ENCODE results near the gene GPATCH2L. TPM values are rescaled to one million over a fixed set of nuclear protein-coding genes. Genes with fewer than 3 reads are reported as not detected.

The GPATCH2L gene
- total RNA-seq, 6 experiments from 2014 or later: 10.0 to 20.7 (median 14.7) TPM

DNA sequence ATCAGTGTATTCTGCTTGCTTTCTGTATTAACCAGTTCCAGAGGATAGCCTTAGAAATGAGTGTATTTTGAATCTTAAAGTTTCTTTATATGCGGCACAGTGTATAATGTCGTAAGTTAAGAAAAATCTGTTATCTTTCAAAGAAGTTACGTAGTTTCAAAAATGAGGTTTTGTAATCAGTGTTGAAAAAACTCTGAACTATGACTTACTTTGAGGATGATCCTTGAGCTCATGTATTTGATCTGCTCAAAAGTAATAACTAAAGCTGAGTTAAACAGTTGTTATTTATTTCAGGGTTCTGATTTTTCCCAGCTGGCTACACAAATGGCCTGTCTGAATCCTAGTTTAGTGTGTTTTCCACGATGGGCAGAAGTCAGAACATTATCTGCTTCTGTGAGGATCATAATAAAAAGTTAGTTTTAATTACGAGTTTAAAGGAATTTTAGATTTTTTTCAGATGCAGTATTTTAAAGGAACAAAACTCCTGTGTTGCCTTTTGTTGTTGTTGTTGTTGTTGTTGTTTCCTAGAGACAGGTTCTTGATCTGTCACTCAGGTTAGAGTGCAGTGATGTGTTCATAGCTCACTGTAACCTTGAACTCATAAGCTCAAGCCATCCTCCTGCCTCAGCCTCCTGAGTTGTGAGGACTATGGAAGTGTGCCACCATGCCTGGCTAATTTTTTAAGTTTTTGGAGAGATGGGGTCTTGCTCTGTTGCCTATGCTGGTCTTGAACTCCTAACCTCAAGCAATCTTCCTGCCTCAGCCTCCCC, 52.9 kb downstream of the GPATCH2L start:
- H3K4me1 ChIP-seq: no peaks in the 10 kb centered on the region
- ATAC-seq (no peak), DNase-seq (no peak)
- H3K4me3 ChIP-seq: no peak overlapping the region
- H3K27ac ChIP-seq: no peak overlapping the region
- intact Hi-C loops (cut with DNase I): no loop called here
- H3K27me3 ChIP-seq: no peaks in the 10 kb centered on the region
- no peak for TF ChIP-seq POLR2A (IDR thresholded peaks at IDR 0.05)
- TF ChIP-seq, protein P1, sequence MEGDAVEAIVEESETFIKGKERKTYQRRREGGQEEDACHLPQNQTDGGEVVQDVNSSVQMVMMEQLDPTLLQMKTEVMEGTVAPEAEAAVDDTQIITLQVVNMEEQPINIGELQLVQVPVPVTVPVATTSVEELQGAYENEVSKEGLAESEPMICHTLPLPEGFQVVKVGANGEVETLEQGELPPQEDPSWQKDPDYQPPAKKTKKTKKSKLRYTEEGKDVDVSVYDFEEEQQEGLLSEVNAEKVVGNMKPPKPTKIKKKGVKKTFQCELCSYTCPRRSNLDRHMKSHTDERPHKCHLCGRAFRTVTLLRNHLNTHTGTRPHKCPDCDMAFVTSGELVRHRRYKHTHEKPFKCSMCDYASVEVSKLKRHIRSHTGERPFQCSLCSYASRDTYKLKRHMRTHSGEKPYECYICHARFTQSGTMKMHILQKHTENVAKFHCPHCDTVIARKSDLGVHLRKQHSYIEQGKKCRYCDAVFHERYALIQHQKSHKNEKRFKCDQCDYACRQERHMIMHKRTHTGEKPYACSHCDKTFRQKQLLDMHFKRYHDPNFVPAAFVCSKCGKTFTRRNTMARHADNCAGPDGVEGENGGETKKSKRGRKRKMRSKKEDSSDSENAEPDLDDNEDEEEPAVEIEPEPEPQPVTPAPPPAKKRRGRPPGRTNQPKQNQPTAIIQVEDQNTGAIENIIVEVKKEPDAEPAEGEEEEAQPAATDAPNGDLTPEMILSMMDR (IDR thresholded peaks at IDR 0.05): no peak
- H3K9me3 ChIP-seq: no peaks in the 10 kb centered on the region
- 93% methylated on average over 5 of the region's 5 CpGs for WGBS (ENCODE audit: insufficient coverage, low coverage, low lambda C conversion rate, missing lambda C conversion rate)
- H3K36me3 ChIP-seq: peaks cover 0 to 7% (median 0%) of the 10 kb centered on the region in 4 donors

DNA sequence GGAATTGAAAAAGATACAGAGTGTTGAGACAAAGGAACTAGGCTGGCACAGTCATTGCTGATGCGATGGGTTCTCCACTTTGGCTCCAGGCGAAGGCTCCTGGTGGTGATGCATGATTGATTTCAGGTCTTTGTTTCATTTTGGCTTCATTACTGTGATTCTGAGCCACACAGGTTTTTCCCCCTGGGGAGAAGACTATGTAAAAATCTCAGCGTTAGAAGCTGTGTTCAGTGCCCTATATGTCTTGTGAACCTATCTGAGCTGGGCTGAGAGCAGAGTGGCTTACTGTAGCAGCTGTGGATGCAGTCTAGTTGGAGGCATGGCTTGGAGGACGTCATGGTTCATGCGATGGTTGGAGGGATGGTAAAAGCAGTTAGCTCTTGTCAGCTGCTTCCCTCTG, 54.0 kb downstream of the GPATCH2L start:
- no peaks in the 10 kb centered on the region for H3K4me1 ChIP-seq
- no peaks in the 10 kb centered on the region for H3K27me3 ChIP-seq
- intact Hi-C loops (cut with DNase I): no loop called here
- ATAC-seq (no peak), DNase-seq (no peak)
- peaks cover 0 to 7% (median 0%) of the 10 kb centered on the region in 4 donors for H3K36me3 ChIP-seq
- TF ChIP-seq, protein P1 (IDR thresholded peaks at IDR 0.05): no peak
- TF ChIP-seq POLR2A (IDR thresholded peaks at IDR 0.05): no peak
- 82% methylated on average over 3 of the region's 5 CpGs for WGBS (ENCODE audit: insufficient coverage, low coverage, low lambda C conversion rate, missing lambda C conversion rate)
- H3K4me3 ChIP-seq: no peak overlapping the region
- no peaks in the 10 kb centered on the region for H3K9me3 ChIP-seq
- H3K27ac ChIP-seq: no peak overlapping the region

DNA sequence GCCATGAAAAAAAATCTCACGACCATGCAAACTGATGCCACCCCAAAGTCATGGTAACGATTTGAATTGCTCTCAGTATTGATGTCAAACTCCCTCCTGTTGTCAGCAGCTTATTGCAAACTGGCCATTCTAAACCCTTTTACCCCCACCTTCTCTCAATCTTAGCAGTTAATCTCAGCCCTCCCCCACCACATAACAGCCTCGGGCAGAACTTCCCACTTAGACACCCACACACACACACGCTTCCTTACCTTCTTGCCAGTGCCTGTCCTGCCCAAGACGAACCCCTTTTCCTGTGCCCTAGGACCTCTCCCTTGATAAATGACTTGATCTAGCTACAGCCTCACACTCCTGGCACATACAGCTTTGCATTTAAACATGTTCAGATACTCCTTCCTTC, 56.6 kb downstream of the GPATCH2L start:
- no peak for DNase-seq
- Histone ChIP-seq H3K36me3 (no peaks in the 10 kb centered on the region), H3K9me3 (no peaks in the 10 kb centered on the region), H3K4me1 (no peaks in the 10 kb centered on the region), H3K27ac (no peak overlapping the region), H3K4me3 (no peak overlapping the region), H3K27me3 (no peaks in the 10 kb centered on the region)
- intact Hi-C loops (cut with DNase I): no loop called here
- 46% methylated on average over 5 of the region's 5 CpGs for WGBS (ENCODE audit: insufficient coverage, low coverage, low lambda C conversion rate, missing lambda C conversion rate)
- ATAC-seq: no peak
- TF ChIP-seq, protein P1 (IDR thresholded peaks at IDR 0.05): no peak
- TF ChIP-seq POLR2A (IDR thresholded peaks at IDR 0.05): no peak

DNA sequence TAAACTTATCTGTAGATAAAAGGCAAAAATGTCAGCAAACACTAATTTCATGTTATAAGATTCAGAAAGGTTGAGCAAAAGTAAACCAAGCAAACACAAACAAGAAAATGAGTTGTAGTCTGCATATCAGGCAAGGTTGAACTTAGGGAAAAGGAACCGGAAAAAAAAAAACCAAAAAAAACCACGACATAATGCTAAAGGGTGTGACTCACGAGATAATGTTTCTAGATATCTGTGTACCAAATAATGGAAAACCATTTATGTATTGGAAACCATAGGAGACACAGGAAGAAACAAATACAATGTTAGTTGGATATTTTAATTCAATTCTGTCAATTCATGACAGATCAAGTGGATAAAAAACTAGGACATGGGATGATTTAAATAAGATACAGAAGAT, 60.5 kb downstream of the GPATCH2L start:
- ATAC-seq (no peak), DNase-seq (no peak)
- TF ChIP-seq POLR2A (IDR thresholded peaks at IDR 0.05): no peak
- TF ChIP-seq, protein P1 (IDR thresholded peaks at IDR 0.05): no peak
- Histone ChIP-seq H3K27me3 (no peaks in the 10 kb centered on the region), H3K9me3 (no peaks in the 10 kb centered on the region), H3K27ac (no peak overlapping the region), H3K4me1 (no peaks in the 10 kb centered on the region), H3K4me3 (no peak overlapping the region), H3K36me3 (no peaks in the 10 kb centered on the region)
- 85% methylated on average over 3 of the region's 3 CpGs for WGBS (ENCODE audit: insufficient coverage, low coverage, low lambda C conversion rate, missing lambda C conversion rate)
- intact Hi-C loops (cut with DNase I): no loop called here
